Measurements from ENCODE around the gene CUEDC1. TPM values are rescaled to one million over a fixed set of nuclear protein-coding genes. Genes with fewer than 3 reads are reported as not detected.

CUEDC1 gene
- polyA plus RNA-seq, 1 experiment = 48.5 TPM

DNA sequence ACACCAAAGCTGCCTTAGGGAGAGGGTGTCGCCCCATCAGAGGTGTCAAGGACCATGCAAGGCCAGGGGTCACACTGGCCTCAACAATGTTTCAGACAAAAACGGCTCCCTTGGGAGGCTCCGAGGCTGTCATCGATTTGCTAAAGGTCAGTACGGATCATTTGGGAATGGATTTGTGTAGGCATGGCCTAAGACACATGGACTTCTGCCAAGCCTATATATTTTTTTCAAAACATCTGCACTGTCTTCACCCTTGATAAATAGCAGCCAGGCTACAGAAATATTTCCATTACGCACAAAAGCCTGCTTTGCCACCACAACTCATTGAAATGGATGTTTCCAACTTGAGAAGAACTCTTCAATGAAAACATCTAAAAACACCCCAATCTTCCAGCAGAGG, 10.3 kb downstream of the CUEDC1 start:
- Histone ChIP-seq H3K4me3 (ENCODE audit: low read depth, low read length) (no peak overlapping the region), H3K27me3 (ENCODE audit: control insufficient read depth, insufficient read depth, low read length) (no peaks in the 10 kb centered on the region), H3K36me3 (ENCODE audit: control insufficient read depth, insufficient read depth, low read length) (no peaks in the 10 kb centered on the region)
- DNase-seq (ENCODE audit: low read depth) = no peak
- POLR2A ChIA-PET = no interaction called here
- CTCF ChIA-PET = interaction anchor here (5.4 to 8.0 kb wide), 2 partner anchors 53 to 54 kb away, joined by 23 to 49 read pairs; no protein-coding TSS in a partner anchor
- TF ChIP-seq, protein P1, sequence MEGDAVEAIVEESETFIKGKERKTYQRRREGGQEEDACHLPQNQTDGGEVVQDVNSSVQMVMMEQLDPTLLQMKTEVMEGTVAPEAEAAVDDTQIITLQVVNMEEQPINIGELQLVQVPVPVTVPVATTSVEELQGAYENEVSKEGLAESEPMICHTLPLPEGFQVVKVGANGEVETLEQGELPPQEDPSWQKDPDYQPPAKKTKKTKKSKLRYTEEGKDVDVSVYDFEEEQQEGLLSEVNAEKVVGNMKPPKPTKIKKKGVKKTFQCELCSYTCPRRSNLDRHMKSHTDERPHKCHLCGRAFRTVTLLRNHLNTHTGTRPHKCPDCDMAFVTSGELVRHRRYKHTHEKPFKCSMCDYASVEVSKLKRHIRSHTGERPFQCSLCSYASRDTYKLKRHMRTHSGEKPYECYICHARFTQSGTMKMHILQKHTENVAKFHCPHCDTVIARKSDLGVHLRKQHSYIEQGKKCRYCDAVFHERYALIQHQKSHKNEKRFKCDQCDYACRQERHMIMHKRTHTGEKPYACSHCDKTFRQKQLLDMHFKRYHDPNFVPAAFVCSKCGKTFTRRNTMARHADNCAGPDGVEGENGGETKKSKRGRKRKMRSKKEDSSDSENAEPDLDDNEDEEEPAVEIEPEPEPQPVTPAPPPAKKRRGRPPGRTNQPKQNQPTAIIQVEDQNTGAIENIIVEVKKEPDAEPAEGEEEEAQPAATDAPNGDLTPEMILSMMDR (IDR thresholded peaks at IDR 0.05; ENCODE audit: insufficient read depth, low read depth, low read length) = no peak

DNA sequence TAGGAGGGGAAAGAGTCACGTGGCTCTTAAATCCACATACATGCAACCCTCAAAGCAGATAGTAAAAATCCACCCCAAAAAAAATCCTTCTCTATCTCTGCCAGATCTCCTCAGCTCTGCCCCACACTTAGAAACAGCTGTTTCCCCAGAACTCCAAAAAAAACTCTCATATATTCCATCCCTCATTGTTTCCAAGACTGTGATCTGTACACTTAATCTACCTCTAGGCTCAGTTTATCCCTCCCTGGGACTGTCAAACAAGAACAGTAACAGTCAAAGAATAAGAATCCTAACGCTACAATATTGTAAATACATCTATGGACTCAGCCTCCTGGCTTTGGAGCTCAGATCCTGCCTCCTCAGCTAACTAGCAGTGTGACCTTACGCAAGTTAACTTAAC, 11.6 kb downstream of the CUEDC1 start:
- H3K36me3 ChIP-seq (ENCODE audit: control insufficient read depth, insufficient read depth, low read length) = no peaks in the 10 kb centered on the region
- POLR2A ChIA-PET = interaction anchor here (0.7 kb wide), 1 partner anchor 46 kb away, joined by 11 read pairs; no protein-coding TSS in a partner anchor
- no peak overlapping the region for H3K4me3 ChIP-seq (ENCODE audit: low read depth, low read length)
- TF ChIP-seq, protein P1 (IDR thresholded peaks at IDR 0.05; ENCODE audit: insufficient read depth, low read depth, low read length) = no peak
- no peak for DNase-seq (ENCODE audit: low read depth)
- H3K27me3 ChIP-seq (ENCODE audit: control insufficient read depth, insufficient read depth, low read length) = no peaks in the 10 kb centered on the region
- CTCF ChIA-PET = interaction anchor here (0.8 to 8.0 kb wide), 9 partner anchors 11 to 111 kb away, joined by 3 to 49 read pairs (median 4); no protein-coding TSS in a partner anchor

DNA sequence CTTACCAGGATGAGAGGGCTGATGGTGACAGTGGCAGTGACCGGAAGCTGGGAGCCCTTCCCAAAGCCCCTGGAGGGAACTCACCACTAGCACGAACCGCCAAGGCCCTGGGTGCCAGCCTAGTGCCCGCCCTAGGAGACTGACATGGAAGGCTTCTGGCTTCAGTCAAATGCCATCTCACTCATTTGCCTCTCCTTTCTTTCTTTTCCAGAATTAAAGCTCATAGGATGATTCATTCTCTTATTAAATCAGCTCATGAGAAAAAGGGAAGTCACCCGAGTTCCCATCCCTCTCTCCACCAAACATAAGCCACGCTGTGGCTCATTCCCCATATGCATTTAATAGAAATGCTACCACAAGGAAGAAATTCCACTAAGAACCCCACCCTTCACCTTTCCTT, 12.1 kb downstream of the CUEDC1 start:
- ChIA-PET CTCF (interaction anchor here (0.8 to 8.0 kb wide), 9 partner anchors 11 to 111 kb away, joined by 3 to 49 read pairs (median 4); no protein-coding TSS in a partner anchor), POLR2A (no interaction called here)
- DNase-seq (ENCODE audit: low read depth) = peak; percentile 74

DNA sequence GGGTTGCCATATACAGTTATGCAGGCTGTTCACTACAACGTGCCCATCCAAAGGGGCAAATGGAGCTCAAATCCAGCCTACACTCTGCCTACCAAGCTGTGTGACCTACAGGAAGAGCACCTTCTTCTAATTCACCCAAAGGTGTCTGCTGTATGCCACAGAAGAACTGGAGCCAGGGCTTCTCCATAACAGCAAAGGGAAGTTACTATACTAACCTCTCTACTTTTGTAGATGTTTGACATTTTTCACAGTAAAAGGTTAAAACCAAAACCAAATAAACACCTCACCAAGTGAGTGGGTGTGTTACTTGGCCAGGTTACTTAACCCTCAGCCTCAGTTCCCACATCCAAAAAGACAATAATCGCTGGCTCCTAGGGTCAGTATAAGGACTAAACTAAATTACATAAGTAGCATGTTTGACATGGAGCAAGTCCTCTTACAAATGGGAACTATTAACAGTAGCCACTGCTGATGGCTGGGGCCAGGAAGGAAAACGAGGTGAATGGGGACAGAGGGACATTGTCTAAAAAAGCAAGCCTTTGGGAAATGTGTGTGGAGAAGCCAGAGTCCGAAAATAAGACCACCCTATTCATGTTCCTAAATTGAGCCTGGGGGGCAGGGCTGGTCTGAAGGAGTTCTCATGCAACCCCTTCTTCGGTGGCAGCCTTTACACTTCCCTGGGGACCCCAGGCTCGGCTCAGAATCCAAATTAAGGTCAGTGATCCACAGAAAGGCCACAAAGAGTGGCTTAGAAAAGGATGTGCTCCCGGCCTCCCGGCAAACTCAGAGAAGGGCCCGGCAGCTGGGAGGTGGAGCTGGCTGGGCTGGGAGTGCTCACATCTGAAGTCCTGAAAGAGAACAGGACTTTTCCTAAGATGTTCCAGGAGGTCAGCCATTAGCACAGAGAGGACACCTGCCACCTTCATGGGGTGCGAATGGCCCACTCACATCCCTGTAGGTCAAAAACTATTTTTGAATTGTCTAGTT, 13.5 kb downstream of the CUEDC1 start:
- DNase-seq (ENCODE audit: low read depth) = no peak
- no peaks in the 10 kb centered on the region for H3K27me3 ChIP-seq (ENCODE audit: control insufficient read depth, insufficient read depth, low read length)
- TF ChIP-seq, protein P1 (IDR thresholded peaks at IDR 0.05; ENCODE audit: insufficient read depth, low read depth, low read length) = no peak
- CTCF ChIA-PET = no interaction called here
- no peaks in the 10 kb centered on the region for H3K36me3 ChIP-seq (ENCODE audit: control insufficient read depth, insufficient read depth, low read length)
- POLR2A ChIA-PET = no interaction called here
- no peak overlapping the region for H3K4me3 ChIP-seq (ENCODE audit: low read depth, low read length)

More for the DNA sequence above, 12.1 kb downstream of the CUEDC1 start:
- H3K27me3 ChIP-seq (ENCODE audit: control insufficient read depth, insufficient read depth, low read length) = no peaks in the 10 kb centered on the region
- TF ChIP-seq, protein P1 (IDR thresholded peaks at IDR 0.05; ENCODE audit: insufficient read depth, low read depth, low read length) = no peak
- no peak overlapping the region for H3K4me3 ChIP-seq (ENCODE audit: low read depth, low read length)
- no peaks in the 10 kb centered on the region for H3K36me3 ChIP-seq (ENCODE audit: control insufficient read depth, insufficient read depth, low read length)

DNA sequence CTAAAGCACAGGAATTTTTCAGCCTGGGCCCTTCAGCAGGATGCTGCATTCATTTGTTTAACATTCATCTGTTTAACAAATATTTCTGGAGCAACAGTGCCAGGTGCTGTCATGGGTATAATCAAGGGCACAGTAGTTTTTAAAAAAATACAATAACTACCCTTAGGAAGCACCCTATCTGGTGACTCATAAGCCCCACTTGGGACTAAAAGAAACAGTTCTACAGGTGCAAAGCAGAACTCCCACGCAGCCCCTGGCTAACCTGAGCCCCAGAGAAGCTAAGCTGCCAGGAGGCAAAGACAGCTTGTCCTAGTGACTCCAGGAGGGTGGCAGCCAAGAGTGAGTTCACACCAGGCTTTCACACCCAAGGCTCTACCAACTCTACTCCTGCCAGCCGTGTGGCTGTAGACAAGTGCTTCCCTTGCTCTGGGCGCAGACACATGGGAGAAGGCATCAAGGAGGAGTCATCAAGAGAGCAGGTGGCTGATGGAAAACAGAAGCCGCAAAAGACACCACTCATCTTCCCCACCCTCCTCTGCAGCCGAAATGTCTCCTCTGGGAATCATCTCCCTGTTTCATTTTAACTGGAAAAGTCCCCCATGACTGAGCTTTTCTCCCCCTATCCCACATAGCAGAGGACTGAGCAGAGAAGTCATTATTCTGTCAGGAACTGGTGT, 14.4 kb downstream of the CUEDC1 start:
- TF ChIP-seq, protein P1 (IDR thresholded peaks at IDR 0.05; ENCODE audit: insufficient read depth, low read depth, low read length) = no peak
- POLR2A ChIA-PET = no interaction called here

More for the DNA sequence above, 14.4 kb downstream of the CUEDC1 start:
- H3K36me3 ChIP-seq (ENCODE audit: control insufficient read depth, insufficient read depth, low read length) = no peaks in the 10 kb centered on the region
- no peaks in the 10 kb centered on the region for H3K27me3 ChIP-seq (ENCODE audit: control insufficient read depth, insufficient read depth, low read length)
- CTCF ChIA-PET = interaction anchor here (2.0 kb wide), 1 partner anchor 48 kb away, joined by 6 read pairs; no protein-coding TSS in a partner anchor
- no peak overlapping the region for H3K4me3 ChIP-seq (ENCODE audit: low read depth, low read length)
- no peak for DNase-seq (ENCODE audit: low read depth)
